Thoracic aorta (tissue), 2 donors: Measurements from ENCODE around the gene GOLGA8J. TPM values are rescaled to one million over a fixed set of nuclear protein-coding genes. Genes with fewer than 3 reads are reported as not detected.
"Not testable (repeated sequence)": the region's sequence is repeated elsewhere in the genome, so short reads cannot be mapped to it uniquely, and the experiment has no call there.

ENCODE experiments used
- ATAC-seq: fragments of 150-250 bp; one replicate; pipeline ENCODE4 v1.8.0; 2017; ENCODE audit warnings: low read depth; ENCODE audit not compliant: insufficient number of reproducible peaks, low FRiP score
- DNase-seq: peaks from one replicate; pipeline ENCODE4 v3.0.0-alpha.2; 2020; ENCODE audit warnings: low spot score
- H3K27ac ChIP-seq, 2 donors: fragments of 200-600 bp; sonication (generic); 1 replicate in 1 of 2; 2 replicates in 1 of 2; pipeline ENCODE4 v1.5.1; 2016; ENCODE audit warnings: mild to moderate bottlenecking in 2 of 2, moderate library complexity in 2 of 2
- H3K27me3 ChIP-seq: fragments of 200-600 bp; sonication (generic); replicated peaks from 2 replicates; pipeline ENCODE4 v1.6.0; 2016; ENCODE audit warnings: mild to moderate bottlenecking; ENCODE audit not compliant: insufficient read depth
- H3K36me3 ChIP-seq: fragments of 200-600 bp; sonication (generic); one replicate; pipeline ENCODE4 v1.5.1; 2016
- H3K4me1 ChIP-seq, 2 donors: fragments of 200-600 bp; sonication (generic); 1 replicate in 1 of 2; 2 replicates in 1 of 2; pipeline versions ENCODE4 v1.5.1 to v1.6.0; 2016; ENCODE audit warnings: low read depth in 2 of 2, mild to moderate bottlenecking in 1 of 2; ENCODE audit not compliant: control insufficient read depth in 1 of 2
- H3K4me3 ChIP-seq: fragments of 200-600 bp; sonication (generic); 2 replicates; pipeline ENCODE4 v1.5.1; 2016; ENCODE audit warnings: mild to moderate bottlenecking
- H3K9me3 ChIP-seq: fragments of 200-600 bp; sonication (generic); 2 replicates; pipeline ENCODE4 v1.5.1; 2016
- total RNA-seq, 2 donors: library from RNA; depleted of rRNA; stranded (reverse); fragments of >200 nt; gene quantifications; one replicate each; pipeline versions ENCODE4 v1.1.0 to v1.2.3, GENCODE V29; 2016
- TF ChIP-seq, protein P1 (sequence below): fragments of 200-600 bp; sonication (generic); IDR thresholded peaks from one replicate; pipeline ENCODE4 v1.5.1; 2019; ENCODE audit warnings: antibody characterized with exemption

GOLGA8J gene
- total RNA-seq, 2 donors from 2014 or later: 0.81 to 1.2 TPM

DNA sequence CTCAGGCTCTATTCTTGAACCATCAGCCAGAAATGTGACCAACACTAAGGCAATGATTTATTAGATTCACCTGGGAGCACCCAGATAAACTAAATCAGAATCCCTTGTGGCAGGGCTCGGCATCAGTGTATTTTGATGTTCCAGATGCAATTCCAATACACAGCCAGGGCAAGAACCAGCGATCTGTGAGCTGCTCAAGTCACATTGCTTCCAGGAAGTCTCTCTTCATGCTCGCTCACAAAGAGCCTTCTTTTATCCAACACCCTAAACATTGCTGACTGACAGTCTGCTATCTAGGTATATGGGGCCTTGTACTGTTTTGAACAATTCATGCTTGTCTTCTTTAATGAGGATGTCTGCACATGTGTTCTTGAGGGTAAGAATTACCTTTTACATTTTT lies 40.9 kb upstream of the GOLGA8J start:
- Histone ChIP-seq H3K36me3 (no peaks in the 10 kb centered on the region), H3K9me3 (no peaks in the 10 kb centered on the region), H3K4me3 (no peak overlapping the region), H3K4me1 (peaks cover 0 to 7% of the 10 kb centered on the region in 2 donors), H3K27ac (no peak overlapping the region), H3K27me3 (no peaks in the 10 kb centered on the region)
- no peak for DNase-seq
- TF ChIP-seq, protein P1, sequence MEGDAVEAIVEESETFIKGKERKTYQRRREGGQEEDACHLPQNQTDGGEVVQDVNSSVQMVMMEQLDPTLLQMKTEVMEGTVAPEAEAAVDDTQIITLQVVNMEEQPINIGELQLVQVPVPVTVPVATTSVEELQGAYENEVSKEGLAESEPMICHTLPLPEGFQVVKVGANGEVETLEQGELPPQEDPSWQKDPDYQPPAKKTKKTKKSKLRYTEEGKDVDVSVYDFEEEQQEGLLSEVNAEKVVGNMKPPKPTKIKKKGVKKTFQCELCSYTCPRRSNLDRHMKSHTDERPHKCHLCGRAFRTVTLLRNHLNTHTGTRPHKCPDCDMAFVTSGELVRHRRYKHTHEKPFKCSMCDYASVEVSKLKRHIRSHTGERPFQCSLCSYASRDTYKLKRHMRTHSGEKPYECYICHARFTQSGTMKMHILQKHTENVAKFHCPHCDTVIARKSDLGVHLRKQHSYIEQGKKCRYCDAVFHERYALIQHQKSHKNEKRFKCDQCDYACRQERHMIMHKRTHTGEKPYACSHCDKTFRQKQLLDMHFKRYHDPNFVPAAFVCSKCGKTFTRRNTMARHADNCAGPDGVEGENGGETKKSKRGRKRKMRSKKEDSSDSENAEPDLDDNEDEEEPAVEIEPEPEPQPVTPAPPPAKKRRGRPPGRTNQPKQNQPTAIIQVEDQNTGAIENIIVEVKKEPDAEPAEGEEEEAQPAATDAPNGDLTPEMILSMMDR: no peak
- ATAC-seq: no peak

DNA sequence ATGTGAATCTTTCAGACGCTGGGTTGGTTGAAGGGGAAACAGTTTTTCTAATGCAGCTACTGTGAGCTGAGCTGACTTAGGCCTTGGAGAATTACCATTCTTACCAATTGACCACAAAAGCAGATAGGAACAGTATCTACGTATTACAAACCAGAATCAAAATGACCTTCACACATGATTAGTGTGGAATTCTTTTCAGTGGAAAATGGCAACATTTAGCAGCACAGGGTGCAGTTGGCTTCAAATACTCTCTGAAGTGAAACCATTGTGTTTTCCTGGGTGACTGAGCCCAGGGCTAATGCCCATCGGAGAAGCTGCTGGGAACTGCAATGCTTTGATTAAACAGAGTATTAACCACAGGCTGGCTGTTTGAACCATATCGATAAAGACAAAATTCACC lies 40.2 kb upstream of the GOLGA8J start:
- Histone ChIP-seq H3K27ac (no peak overlapping the region), H3K4me1 (peaks cover 0 to 7% of the 10 kb centered on the region in 2 donors), H3K27me3 (no peaks in the 10 kb centered on the region), H3K9me3 (no peaks in the 10 kb centered on the region), H3K36me3 (no peaks in the 10 kb centered on the region), H3K4me3 (no peak overlapping the region)
- TF ChIP-seq, protein P1: no peak
- DNase-seq (no peak), ATAC-seq (no peak)

DNA sequence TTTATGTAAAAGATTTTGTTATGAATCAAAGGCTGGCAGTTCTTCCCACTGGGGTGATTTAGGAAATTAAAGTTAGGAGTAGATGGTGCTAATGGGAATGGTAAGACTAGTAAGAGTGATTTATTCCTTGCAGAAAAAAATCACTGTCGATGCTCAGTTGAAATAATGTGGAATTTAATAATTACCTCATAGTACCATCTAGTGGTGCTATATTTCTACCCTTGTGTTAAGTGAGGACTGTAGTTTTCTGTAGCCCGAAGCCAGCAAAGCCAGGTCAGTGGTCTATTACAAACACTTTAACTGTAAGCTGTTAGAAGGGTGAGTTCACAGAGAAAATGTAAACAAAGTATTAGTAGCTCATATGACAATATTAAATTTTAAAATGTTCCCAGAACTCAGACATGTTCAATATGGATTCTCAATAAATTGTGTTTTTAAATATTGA lies 39.5 kb upstream of the GOLGA8J start:
- H3K9me3 ChIP-seq: no peaks in the 10 kb centered on the region
- DNase-seq (no peak), ATAC-seq (no peak)
- no peaks in the 10 kb centered on the region for H3K36me3 ChIP-seq
- H3K27me3 ChIP-seq: no peaks in the 10 kb centered on the region
- no peak overlapping the region for H3K4me3 ChIP-seq
- TF ChIP-seq, protein P1: no peak
- peaks cover 0 to 7% of the 10 kb centered on the region in 2 donors for H3K4me1 ChIP-seq
- no peak overlapping the region for H3K27ac ChIP-seq

DNA sequence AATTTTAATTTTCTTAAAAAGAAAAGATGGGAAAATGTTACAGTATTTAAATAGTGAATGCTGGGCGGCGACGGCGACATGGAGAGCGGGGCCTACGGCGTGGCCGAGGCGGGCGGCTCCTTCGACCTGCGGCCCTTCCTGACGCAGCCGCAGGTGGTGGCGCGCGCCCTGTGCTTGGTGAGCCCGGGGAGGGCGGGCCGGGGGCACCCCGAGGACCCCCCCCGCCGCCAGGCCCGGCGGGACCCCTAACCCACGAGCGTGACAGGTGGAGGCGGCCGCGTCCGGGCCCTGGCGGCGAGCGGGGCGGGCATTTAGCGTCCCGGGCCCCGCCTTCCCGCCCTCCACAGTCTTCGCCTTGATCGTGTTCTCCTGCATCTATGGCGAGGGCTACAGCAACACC lies 38.4 kb upstream of the GOLGA8J start:
- TF ChIP-seq, protein P1: no peak
- Histone ChIP-seq H3K4me3 (no peak overlapping the region), H3K9me3 (no peaks in the 10 kb centered on the region), H3K27ac (no peak overlapping the region), H3K27me3 (no peaks in the 10 kb centered on the region), H3K4me1 (no peaks in the 10 kb centered on the region), H3K36me3 (no peaks in the 10 kb centered on the region)
- ATAC-seq: no peak
- no peak for DNase-seq

DNA sequence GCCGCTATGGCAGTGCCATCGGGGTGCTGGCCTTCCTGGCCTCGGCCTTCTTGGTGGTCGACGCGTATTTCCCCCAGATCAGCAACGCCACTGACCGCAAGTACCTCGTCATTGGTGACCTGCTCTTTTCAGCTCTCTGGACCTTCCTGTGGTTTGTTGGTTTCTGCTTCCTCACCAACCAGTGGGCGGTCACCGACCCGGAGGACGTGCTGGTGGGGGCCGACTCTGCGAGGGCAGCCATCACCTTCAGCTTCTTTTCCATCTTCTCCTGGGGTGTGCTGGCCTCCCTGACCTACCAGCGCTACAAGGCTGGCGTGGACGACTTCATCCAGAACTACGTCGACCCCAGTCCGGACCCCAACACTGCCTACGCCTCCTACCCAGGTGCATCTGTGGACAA lies 37.9 kb upstream of the GOLGA8J start:
- not testable (repeated sequence) for H3K9me3 ChIP-seq, H3K4me3 ChIP-seq, ATAC-seq, H3K27ac ChIP-seq, H3K36me3 ChIP-seq, H3K27me3 ChIP-seq, H3K4me1 ChIP-seq, DNase-seq

DNA sequence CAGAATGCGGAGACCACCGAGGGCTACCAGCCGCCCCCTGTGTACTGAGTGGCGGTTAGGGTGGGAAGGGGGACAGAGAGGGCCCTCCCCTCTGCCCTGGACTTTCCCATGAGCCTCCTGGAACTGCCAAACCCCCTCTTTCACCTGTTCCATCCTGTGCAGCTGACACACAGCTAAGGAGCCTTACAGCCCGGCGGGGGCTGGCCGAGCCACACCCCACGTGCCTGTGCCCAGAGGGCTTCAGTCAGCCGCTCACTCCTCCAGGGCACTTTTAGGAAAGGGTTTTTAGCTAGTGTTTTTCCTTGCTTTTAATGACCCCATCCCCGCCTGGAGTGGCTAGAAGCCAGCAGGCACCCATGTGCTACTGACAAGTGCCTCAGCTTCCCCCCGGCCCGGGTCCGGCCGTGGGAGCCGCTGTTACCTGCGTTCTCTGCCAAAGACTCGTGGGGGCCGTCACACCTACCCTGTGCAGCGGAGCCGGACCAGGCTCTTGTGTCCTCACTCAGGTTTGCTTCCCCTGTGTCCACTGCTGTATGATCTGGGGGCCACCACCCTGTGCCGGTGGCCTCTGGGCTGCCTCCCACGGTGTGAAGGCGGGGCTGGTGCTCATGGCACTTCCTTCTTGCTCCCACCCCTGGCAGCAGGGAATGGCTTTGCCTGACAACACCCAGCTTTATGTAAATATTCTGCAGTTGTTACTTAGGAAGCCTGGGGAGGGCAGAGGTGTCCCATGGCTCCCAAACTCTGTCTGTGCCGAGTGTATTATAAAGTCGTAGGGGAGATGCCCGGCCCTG lies 37.3 kb upstream of the GOLGA8J start:
- not testable (repeated sequence) for DNase-seq, H3K4me1 ChIP-seq, H3K4me3 ChIP-seq, H3K27me3 ChIP-seq, H3K27ac ChIP-seq, ATAC-seq, H3K9me3 ChIP-seq, H3K36me3 ChIP-seq
